H1 (cell line): ENCODE measurements around the gene PASD1. TPM values are rescaled to one million over a fixed set of nuclear protein-coding genes. Genes with fewer than 3 reads are reported as not detected.

Experiments used
- CTCF ChIA-PET: fragments of 300-600 bp; sonication (Branson Sonifier 250); formaldehyde crosslinking; loops from one replicate; lab custom pipeline; 2021; ENCODE audit not compliant: partially characterized antibody; lab: Charles Lee
- POLR2A ChIA-PET: fragments of 300-600 bp; sonication (Branson Sonifier 250); formaldehyde crosslinking; loops from one replicate; lab custom pipeline; 2021; ENCODE audit warnings: inconsistent platforms; ENCODE audit not compliant: partially characterized antibody; lab: Charles Lee
- DNase-seq, 2 experiments: peaks; one replicate each; pipeline versions ENCODE4 v3.0.0 to v3.0.0-alpha.2; 2010 to 2022; ENCODE audit warnings: low spot score in 2 of 2, low read depth in 1 of 2, mixed read lengths in 1 of 2
- FAIRE-seq: peaks from 2 replicates; lab custom pipeline; 2011; peaks lifted over from hg19 to GRCh38; lab: Jason Lieb, UNC
- H2AFZ ChIP-seq: 2 replicates; pipeline ENCODE4 v1.8.1; 2012; ENCODE audit warnings: low read length, inconsistent platforms
- H2AK5ac ChIP-seq: 2 replicates; pipeline ENCODE4 v1.6.1; 2013; ENCODE audit warnings: low read depth, low read length
- H2BK120ac ChIP-seq: replicated peaks from 2 replicates; pipeline ENCODE3; 2013; ENCODE audit warnings: low read depth, low read length, inconsistent platforms
- H2BK12ac ChIP-seq: 2 replicates; pipeline ENCODE4 v1.6.1; 2013; ENCODE audit warnings: low read depth, low read length
- H2BK15ac ChIP-seq: 2 replicates; pipeline ENCODE4 v1.6.1; 2013; ENCODE audit warnings: low read length
- H2BK20ac ChIP-seq: 2 replicates; pipeline ENCODE4 v1.6.1; 2013; ENCODE audit warnings: low read length
- H2BK5ac ChIP-seq: 2 replicates; pipeline ENCODE4 v1.6.1; 2013; ENCODE audit warnings: low read depth, low read length
- H3K14ac ChIP-seq: 2 replicates; pipeline ENCODE4 v1.6.1; 2013; ENCODE audit warnings: inconsistent platforms; ENCODE audit not compliant: insufficient read length
- H3K18ac ChIP-seq: 2 replicates; pipeline ENCODE4 v1.6.1; 2013; ENCODE audit warnings: low read length; ENCODE audit errors: extremely low read depth
- H3K23ac ChIP-seq: 2 replicates; pipeline ENCODE4 v1.6.1; 2013; ENCODE audit warnings: inconsistent platforms; ENCODE audit not compliant: insufficient read length
- H3K23me2 ChIP-seq: 2 replicates; pipeline ENCODE4 v1.6.1; 2013; ENCODE audit warnings: low read depth, low read length
- H3K27ac ChIP-seq: 2 replicates; pipeline ENCODE4 v1.6.1; 2011; ENCODE audit warnings: low read depth, low read length, inconsistent platforms
- H3K27me3 ChIP-seq, 4 experiments: replicated peaks in 1 of 4; 1 replicate in 1 of 4; 2 replicates in 3 of 4; pipeline versions ENCODE4 v1.6.1 to v1.8.1; 2011 to 2013; ENCODE audit warnings: low read length in 3 of 4, mild to moderate bottlenecking in 3 of 4, inconsistent platforms in 2 of 4, mixed read lengths in 2 of 4, moderate library complexity in 1 of 4; ENCODE audit not compliant: control insufficient read depth in 3 of 4, insufficient read depth in 3 of 4; ENCODE audit errors: extremely low read depth in 1 of 4
- H3K36me3 ChIP-seq, 4 experiments: 2 replicates each; pipeline versions ENCODE4 v1.6.1 to v1.8.1; 2011 to 2013; ENCODE audit warnings: mild to moderate bottlenecking in 4 of 4, low read length in 3 of 4, moderate library complexity in 2 of 4, control low read depth in 1 of 4, inconsistent platforms in 1 of 4; ENCODE audit not compliant: insufficient read depth in 4 of 4, control insufficient read depth in 2 of 4
- H3K4ac ChIP-seq: replicated peaks from 2 replicates; pipeline ENCODE3; 2013; ENCODE audit warnings: low read length, low read depth, mixed read lengths, inconsistent platforms; ENCODE audit not compliant: insufficient read length
- H3K4me1 ChIP-seq, 4 experiments: replicated peaks in 1 of 4; 1 replicate in 1 of 4; 2 replicates in 3 of 4; pipeline versions ENCODE4 v1.6.1 to v1.8.1; 2011 to 2013; ENCODE audit warnings: low read length in 3 of 4, inconsistent platforms in 2 of 4, mixed read lengths in 1 of 4; ENCODE audit not compliant: insufficient read depth in 4 of 4, control insufficient read depth in 3 of 4
- H3K4me2 ChIP-seq, 2 experiments: 2 replicates each; pipeline versions ENCODE4 v1.6.1 to v1.8.1; 2011 to 2013; ENCODE audit warnings: low read depth in 2 of 2, low read length in 2 of 2, control low read depth in 1 of 2, inconsistent platforms in 1 of 2, mild to moderate bottlenecking in 1 of 2; ENCODE audit not compliant: insufficient read depth in 1 of 2
- H3K4me3 ChIP-seq, 4 experiments: fragments of 200-600, 300-600 bp in 1 of 4; sonication (generic), shearing (Covaris generic), sonication (Bioruptor Twin) in 1 of 4; 2 replicates each; pipeline versions ENCODE4 v1.5.1 to v1.8.1; 2011 to 2016; ENCODE audit warnings: low read length in 4 of 4, low read depth in 3 of 4, control low read depth in 2 of 4, inconsistent platforms in 2 of 4, mild to moderate bottlenecking in 2 of 4, mixed read lengths in 1 of 4, moderate library complexity in 1 of 4; ENCODE audit not compliant: insufficient read depth in 2 of 4; ENCODE audit errors: extremely low read depth in 1 of 4
- H3K56ac ChIP-seq: replicated peaks from 2 replicates; pipeline ENCODE3; 2013; ENCODE audit warnings: low read depth, mild to moderate bottlenecking, mixed read lengths, low read length, inconsistent platforms; ENCODE audit not compliant: insufficient read length
- H3K79me1 ChIP-seq: 2 replicates; pipeline ENCODE4 v1.6.1; 2013; ENCODE audit warnings: low read depth, low read length, control low read depth
- H3K79me2 ChIP-seq, 2 experiments: 2 replicates each; pipeline versions ENCODE4 v1.6.1 to v1.8.1; 2012 to 2013; ENCODE audit warnings: low read length in 2 of 2, mild to moderate bottlenecking in 2 of 2, inconsistent platforms in 1 of 2; ENCODE audit not compliant: insufficient read depth in 2 of 2, control insufficient read depth in 1 of 2
- H3K9ac ChIP-seq, 4 experiments: replicated peaks in 1 of 4; 1 replicate in 1 of 4; 2 replicates in 3 of 4; pipeline versions ENCODE4 v1.6.1 to v1.8.1; 2011 to 2013; ENCODE audit warnings: low read depth in 3 of 4, low read length in 3 of 4, control low read depth in 2 of 4, mild to moderate bottlenecking in 2 of 4, moderate library complexity in 2 of 4, inconsistent platforms in 1 of 4; ENCODE audit errors: extremely low read depth in 1 of 4
- H3K9me3 ChIP-seq, 2 experiments: 2 replicates each; pipeline versions ENCODE4 v1.6.1 to v1.8.1; 2012 to 2013; ENCODE audit warnings: mild to moderate bottlenecking in 2 of 2, moderate library complexity in 2 of 2, control low read depth in 1 of 2, inconsistent platforms in 1 of 2, low read depth in 1 of 2, low read length in 1 of 2, mixed read lengths in 1 of 2; ENCODE audit not compliant: insufficient read depth in 2 of 2
- H4K20me1 ChIP-seq, 2 experiments: replicated peaks in 1 of 2; 2 replicates each; pipeline versions ENCODE3 to v1.8.1; 2011 to 2013; ENCODE audit warnings: inconsistent platforms in 2 of 2, low read length in 2 of 2, mild to moderate bottlenecking in 1 of 2; ENCODE audit not compliant: insufficient read depth in 2 of 2, control insufficient read depth in 1 of 2
- H4K5ac ChIP-seq: 2 replicates; pipeline ENCODE4 v1.6.1; 2013; ENCODE audit warnings: low read length, low read depth, mixed read lengths, inconsistent platforms; ENCODE audit not compliant: insufficient read length
- H4K8ac ChIP-seq: 2 replicates; pipeline ENCODE4 v1.8.0; 2013; ENCODE audit warnings: mild to moderate bottlenecking, moderate library complexity, low read length, inconsistent platforms; ENCODE audit not compliant: insufficient read depth; ENCODE audit errors: extremely low read depth
- H4K91ac ChIP-seq: replicated peaks from 2 replicates; pipeline ENCODE3; 2013; ENCODE audit warnings: low read length, mixed read lengths, inconsistent platforms; ENCODE audit not compliant: insufficient read length
- ATF2 ChIP-seq: IDR thresholded peaks from 2 replicates; pipeline ENCODE4 v1.6.1; 2012; ENCODE audit warnings: low read length, inconsistent platforms
- CHD2 ChIP-seq: IDR thresholded peaks from 2 replicates; pipeline ENCODE4 v1.6.1; 2012; ENCODE audit warnings: low read length, improper control_type of control experiment
- CTBP2 ChIP-seq: IDR thresholded peaks from 2 replicates; pipeline ENCODE4 v1.7.0; 2011; ENCODE audit warnings: borderline replicate concordance, mild to moderate bottlenecking, moderate library complexity, mixed read lengths, low read length; ENCODE audit not compliant: insufficient read depth, insufficient read length
- EP300 ChIP-seq, 2 experiments: IDR thresholded peaks; 1 replicate in 1 of 2; 2 replicates in 1 of 2; pipeline ENCODE4 v1.6.1; 2011 to 2012; ENCODE audit warnings: low read depth in 2 of 2, low read length in 2 of 2, mild to moderate bottlenecking in 2 of 2, borderline replicate concordance in 1 of 2, inconsistent platforms in 1 of 2, moderate library complexity in 1 of 2
- FOSL1 ChIP-seq: IDR thresholded peaks from 2 replicates; pipeline ENCODE4 v1.6.1; 2011; ENCODE audit warnings: mild to moderate bottlenecking, low read depth, low read length, moderate library complexity; ENCODE audit not compliant: insufficient read depth
- HDAC6 ChIP-seq: IDR thresholded peaks from one replicate; pipeline ENCODE4 v1.7.1; 2012; ENCODE audit warnings: low read depth, mild to moderate bottlenecking, inconsistent platforms, low read length, moderate library complexity
- KDM5A ChIP-seq: fragments of 200-600 bp; IDR thresholded peaks from 2 replicates; pipeline ENCODE4 v1.7.1; 2012; ENCODE audit warnings: mild to moderate bottlenecking, low read length, inconsistent platforms, mixed read lengths
- MAFK ChIP-seq: IDR thresholded peaks from 2 replicates; pipeline ENCODE4 v1.6.1; 2012; ENCODE audit warnings: low read depth, mild to moderate bottlenecking, improper control_type of control experiment, low read length
- NANOG ChIP-seq: IDR thresholded peaks from 2 replicates; pipeline ENCODE4 v1.6.1; 2011; ENCODE audit warnings: low read length, low read depth, mild to moderate bottlenecking, inconsistent platforms; ENCODE audit not compliant: insufficient read depth, poor library complexity, severe bottlenecking
- POLR2AphosphoS5 ChIP-seq: IDR thresholded peaks from 2 replicates; pipeline ENCODE4 v1.6.1; 2011; ENCODE audit warnings: low read depth, low read length
- TBP ChIP-seq: IDR thresholded peaks from 2 replicates; pipeline ENCODE4 v1.6.1; 2011; ENCODE audit warnings: low read depth, low read length, improper control_type of control experiment
- USF2 ChIP-seq: IDR thresholded peaks from 2 replicates; pipeline ENCODE4 v1.6.1; 2011; ENCODE audit warnings: low read length, improper control_type of control experiment
- WGBS, 2 experiments: shearing (Covaris generic) in 1 of 2; methylation state at CpG; one replicate each; pipeline versions ENCODE4 v1.1.6 to v1.1.7; 2013 to 2015; ENCODE audit warnings: low lambda C conversion rate in 2 of 2, mixed read lengths in 2 of 2, inconsistent platforms in 1 of 2, low coverage in 1 of 2, missing lambda C conversion rate in 1 of 2; ENCODE audit not compliant: insufficient replicate concordance in 2 of 2, insufficient coverage in 1 of 2, insufficient read length in 1 of 2; ENCODE audit errors: extremely low coverage in 1 of 2, missing lambda C conversion rate in 1 of 2; 5-methylcytosine and 5-hydroxymethylcytosine counted together
- polyA plus RNA-seq, 7 experiments: library from polyadenylated mRNA; depleted of rRNA in 3 of 7; stranded (reverse) in 5 of 7; unstranded in 2 of 7; fragments of >200 nt in 5 of 7; fragments of 200-250 nt in 2 of 7; gene quantifications; 1 replicate in 5 of 7; 2 replicates in 1 of 7; 4 replicates in 1 of 7; pipeline versions ENCODE4 v1.2.1 to v1.2.3, GENCODE V29; 2011 to 2013; ENCODE audit warnings: missing spikeins in 2 of 7, mixed read lengths in 2 of 7
- total RNA-seq: library from RNA; stranded (reverse); fragmentation: NEBNext Ultra II Directional; extraction: Animal tissue kit (Norgen Biotek cat#: 25700); gene quantifications from 2 replicates; pipeline ENCODE4 v1.2.1, GENCODE V29; 2021

The PASD1 gene
- total and polyA plus RNA-seq, 2 of the 8 experiments (the other 6 are each of a cell fraction or from before 2014, with no cell fraction given), result 0.03 to 0.09 TPM

- H3K56ac ChIP-seq, result no peak overlapping the region
- no peak for FAIRE-seq
- H3K36me3 ChIP-seq, result no peaks in the 10 kb centered on the region
- no peak overlapping the region for H3K4ac ChIP-seq
- no peaks in the 10 kb centered on the region for H4K20me1 ChIP-seq
- no peaks in the 10 kb centered on the region for H3K4me1 ChIP-seq
- no peak overlapping the region for H3K14ac ChIP-seq
- no peak overlapping the region for H4K91ac ChIP-seq
- H3K4me3 ChIP-seq, result no peak overlapping the region
- H3K18ac ChIP-seq, result no peak overlapping the region
- no peak overlapping the region for H2AK5ac ChIP-seq
- no peak overlapping the region for H2BK12ac ChIP-seq
- ChIA-PET POLR2A (no interaction called here), CTCF (no interaction called here)
- no peak overlapping the region for H4K8ac ChIP-seq
- no peak overlapping the region for H3K23ac ChIP-seq
- no peak overlapping the region for H3K9ac ChIP-seq
- H3K23me2 ChIP-seq, result no peaks in the 10 kb centered on the region
- H2BK15ac ChIP-seq, result no peak overlapping the region
- H4K5ac ChIP-seq, result no peak overlapping the region
- no peak overlapping the region for H3K27ac ChIP-seq
- no peaks in the 10 kb centered on the region for H3K79me2 ChIP-seq
- H2BK5ac ChIP-seq, result no peak overlapping the region
- no peaks in the 10 kb centered on the region for H3K79me1 ChIP-seq
- H3K9me3 ChIP-seq, result no peaks in the 10 kb centered on the region
- H2AFZ ChIP-seq, result no peak overlapping the region
- H3K27me3 ChIP-seq, result no peaks in the 10 kb centered on the region
- WGBS, 2 experiments, result no CpG with 5 or more reads among the region's 2 CpGs
- H3K4me2 ChIP-seq, result no peak overlapping the region
- no peak overlapping the region for H2BK20ac ChIP-seq
- no peak overlapping the region for H2BK120ac ChIP-seq
- DNase-seq, result no peak
- TF ChIP-seq CHD2 (no peak), TBP (no peak), FOSL1 (no peak), EP300 (IDR thresholded peaks at IDR 0.05; ENCODE audit: borderline replicate concordance in 1 of 2, low read depth in 2 of 2, low read length in 2 of 2) (no peak), ATF2 (no peak), KDM5A (no peak), HDAC6 (no peak), CTBP2 (no peak), MAFK (no peak), POLR2AphosphoS5 (no peak), USF2 (no peak), NANOG (no peak)
Observed at GRCh38 chrX:151543706-151544105, 19.8 kb upstream of the PASD1 start.
